HepG2 (cell line): ENCODE results near the gene TMEM86B.

Source experiments
- CTCF ChIP-seq: sonication (generic); formaldehyde crosslinking; IDR thresholded peaks from 2 replicates; pipeline ENCODE4 v1.5.0; 2020; ENCODE audit warnings: mild to moderate bottlenecking, missing genetic modification reagents, moderate library complexity
- ELF1 ChIP-seq: sonication (generic); formaldehyde crosslinking; IDR thresholded peaks from 2 replicates; pipeline ENCODE4 v1.4.0; 2020; ENCODE audit warnings: missing genetic modification reagents
- ELK4 ChIP-seq: sonication (generic); formaldehyde crosslinking; IDR thresholded peaks from 2 replicates; pipeline ENCODE4 v1.9.0; 2021; ENCODE audit warnings: missing genetic modification reagents, borderline replicate concordance
- GABPB1 ChIP-seq: IDR thresholded peaks from 2 replicates; pipeline ENCODE4 v1.6.1; 2016; ENCODE audit warnings: mild to moderate bottlenecking, missing genetic modification reagents, moderate library complexity, missing compliant biosample characterization
- NONO ChIP-seq, 2 experiments: fragments of 450-650 bp in 1 of 2; sonication (generic) in 1 of 2; formaldehyde crosslinking in 1 of 2; IDR thresholded peaks in 1 of 2; conservative IDR thresholded peaks in 1 of 2; 2 replicates each; pipeline versions ENCODE4 v1.6.1 to v1.8.0; 2017 to 2022; ENCODE audit warnings: mild to moderate bottlenecking in 1 of 2, missing genetic modification reagents in 1 of 2, moderate library complexity in 1 of 2
- SMAD3 ChIP-seq: sonication (generic); formaldehyde crosslinking; IDR thresholded peaks from 2 replicates; pipeline ENCODE4 v1.4.0; 2020; ENCODE audit warnings: missing genetic modification reagents
- TAF1 ChIP-seq: sonication (generic); formaldehyde crosslinking; IDR thresholded peaks from 2 replicates; pipeline ENCODE4 v1.4.0; 2020; ENCODE audit warnings: missing genetic modification reagents
- ZNF143 ChIP-seq: sonication (generic); formaldehyde crosslinking; IDR thresholded peaks from 2 replicates; pipeline ENCODE4 v1.4.0; 2020; ENCODE audit warnings: missing genetic modification reagents
- ZNF646 ChIP-seq: sonication (generic); formaldehyde crosslinking; IDR thresholded peaks from 2 replicates; pipeline ENCODE4 v1.9.0; 2021; ENCODE audit warnings: mild to moderate bottlenecking, missing genetic modification reagents

- TF ChIP-seq TAF1 (CRISPR knock-in tag) (no peak), ELK4 (CRISPR knock-in tag) (no peak), GABPB1 (CRISPR knock-in tag) (no peak), SMAD3 (CRISPR knock-in tag) (no peak), ELF1 (CRISPR knock-in tag) (no peak), ZNF646 (CRISPR knock-in tag) (no peak), CTCF (CRISPR knock-in tag) (no peak), ZNF143 (CRISPR knock-in tag) (no peak), NONO (IDR thresholded peaks at IDR 0.05) (no peak), NONO (CRISPR knock-in tag; conservative IDR thresholded peaks at IDR 0.05) (no peak)
Measured at GRCh38 chr19:55251341-55252081, 22.9 kb upstream of the TMEM86B start.
